Measurements from ENCODE around the gene INHBB.
"Not testable (repeated sequence)": the region's sequence is repeated elsewhere in the genome, so short reads cannot be mapped to it uniquely, and the experiment has no call there.

The INHBB gene

GRCh38 chr2:120346026-120346666, at the start of gene INHBB:
Gene INHBB (plus strand): TSS chr2:120346136. CDS start chr2:120346189, 53 bp downstream.
- no peak for DNase-seq

GRCh38 chr2:120298173-120298835, 47.6 kb upstream of the INHBB start:
- DNase-seq = peak; percentile 10

- no peak for DNase-seq
These were observed 46.9 kb upstream of the INHBB start for GRCh38 chr2:120299004-120299403.

- DNase-seq = no peak
These were observed 46.4 kb upstream of the INHBB start for GRCh38 chr2:120299561-120299960.

- no peak for DNase-seq
These were observed 45.6 kb upstream of the INHBB start for GRCh38 chr2:120300385-120300784.

GRCh38 chr2:120301284-120301683, 44.7 kb upstream of the INHBB start:
- DNase-seq = no peak

GRCh38 chr2:120302301-120302700, 43.6 kb upstream of the INHBB start:
- no peak for DNase-seq

- no peak for DNase-seq
These were observed 42.8 kb upstream of the INHBB start for GRCh38 chr2:120303177-120303576.

GRCh38 chr2:120305296-120305695, 40.6 kb upstream of the INHBB start:
- peak; percentile 46 for DNase-seq

- DNase-seq = no peak
These were observed 39.9 kb upstream of the INHBB start for GRCh38 chr2:120305937-120306490.

- no peak for DNase-seq
These were observed 38.5 kb upstream of the INHBB start for GRCh38 chr2:120307482-120307881.

- no peak for DNase-seq
These were observed 37.7 kb upstream of the INHBB start for GRCh38 chr2:120308038-120308910.

- no peak for DNase-seq
These were observed 35.8 kb upstream of the INHBB start for GRCh38 chr2:120310136-120310535.

- not testable (repeated sequence) for DNase-seq
These were observed 35.1 kb upstream of the INHBB start for GRCh38 chr2:120310841-120311240.

- no peak for DNase-seq
These were observed 33.9 kb upstream of the INHBB start for GRCh38 chr2:120312076-120312475.

- DNase-seq = peak; percentile 72
These were observed 32.9 kb upstream of the INHBB start for GRCh38 chr2:120312860-120313694.

GRCh38 chr2:120313695-120314615, 32.0 kb upstream of the INHBB start:
- DNase-seq = no peak

- no peak for DNase-seq
These were observed 31.1 kb upstream of the INHBB start for GRCh38 chr2:120314690-120315366.

GRCh38 chr2:120315367-120316033, 30.4 kb upstream of the INHBB start:
- no peak for DNase-seq

- DNase-seq = no peak
These were observed 29.9 kb upstream of the INHBB start for GRCh38 chr2:120316071-120316470.

Measured in hematopoietic multipotent progenitor cell treated with erythropoietin and hydrocortisone succinate and interleukin-3 and kit ligand, for 8 days (in vitro differentiated cells).